ENCODE measurements around the gene RNF151.

The RNF151 gene

GRCh38 chr16:2004795-2005517 lies 38.3 kb downstream of the RNF151 start:
- no peak for DNase-seq (ENCODE audit: low read depth)
- H3K4me3 ChIP-seq (ENCODE audit: low read depth, low read length): no peak overlapping the region
- no peak for TF ChIP-seq CTCF (IDR thresholded peaks at IDR 0.05; ENCODE audit: control insufficient read depth, extremely low read depth, insufficient read depth)

DNA sequence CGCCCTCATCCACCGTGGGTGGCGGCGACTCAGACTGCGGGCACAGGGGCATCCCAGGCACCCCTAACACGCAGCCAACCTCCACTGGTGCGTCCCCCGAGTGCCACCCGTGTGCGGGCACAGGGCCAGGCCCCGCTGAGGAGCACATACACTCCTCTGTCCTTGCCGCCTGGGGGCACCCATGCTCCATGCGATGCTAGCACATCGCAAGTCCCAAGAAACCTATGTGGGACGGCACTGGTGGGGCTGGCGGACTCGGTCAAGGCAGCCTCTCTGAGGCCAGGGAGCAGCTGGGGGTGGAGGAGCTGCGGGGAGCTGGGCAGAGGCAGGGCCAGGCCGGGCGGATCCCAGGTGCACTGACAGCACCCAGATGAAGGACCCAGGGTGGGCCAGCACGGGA lies 39.0 kb downstream of the RNF151 start:
- DNase-seq (ENCODE audit: low read depth): no peak
- H3K4me3 ChIP-seq (ENCODE audit: low read depth, low read length): no peak overlapping the region

GRCh38 chr16:2006317-2006716 lies 39.7 kb downstream of the RNF151 start:
- no peak for DNase-seq (ENCODE audit: low read depth)
- no peak for TF ChIP-seq CTCF (IDR thresholded peaks at IDR 0.05; ENCODE audit: control insufficient read depth, extremely low read depth, insufficient read depth)
- no peak overlapping the region for H3K4me3 ChIP-seq (ENCODE audit: low read depth, low read length)

More for the DNA sequence above, 39.0 kb downstream of the RNF151 start:
- peak; percentile 37 for TF ChIP-seq CTCF (IDR thresholded peaks at IDR 0.05; ENCODE audit: control insufficient read depth, extremely low read depth, insufficient read depth)

DNA sequence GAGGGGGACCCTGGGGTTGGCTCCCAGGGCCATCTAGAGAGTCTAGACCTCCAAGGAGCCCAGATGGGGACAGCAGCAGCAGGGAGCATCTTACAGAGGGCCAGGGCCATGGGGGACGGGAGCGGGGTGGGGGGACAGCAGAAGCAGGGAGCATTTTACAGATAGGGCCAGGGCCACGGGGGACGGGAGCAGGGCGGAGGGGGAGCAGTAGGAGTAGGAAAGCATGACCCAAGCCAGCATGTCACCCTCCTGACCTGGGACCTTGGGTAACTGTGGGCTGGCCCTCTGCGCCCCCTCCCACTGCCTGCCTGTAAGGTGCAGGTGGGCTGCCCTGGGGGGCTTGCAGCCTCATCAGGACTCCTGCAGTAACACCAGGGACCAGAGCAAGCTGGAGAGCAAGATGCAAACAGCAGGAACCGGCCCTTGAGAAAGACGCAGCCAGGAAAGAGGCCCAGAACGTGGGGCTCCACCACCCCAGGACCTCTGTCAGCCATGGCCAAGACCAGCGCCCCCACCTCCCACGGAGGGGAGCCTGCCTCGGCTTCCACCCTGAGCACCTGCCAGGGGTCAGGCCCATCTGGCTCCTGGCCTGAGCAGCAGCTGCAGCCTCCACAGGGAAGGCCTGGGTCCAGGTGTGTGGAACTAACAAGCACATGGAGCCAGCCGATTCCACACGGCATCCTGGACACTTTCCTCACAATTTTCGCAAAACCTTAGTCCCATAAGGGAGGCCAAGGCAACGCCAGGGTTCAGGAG lies 40.6 kb downstream of the RNF151 start:
- no peak for TF ChIP-seq CTCF (IDR thresholded peaks at IDR 0.05; ENCODE audit: control insufficient read depth, extremely low read depth, insufficient read depth)
- DNase-seq (ENCODE audit: low read depth): no peak
- peak overlapping the region; percentile 80 for H3K4me3 ChIP-seq (ENCODE audit: low read depth, low read length)

- peak overlapping the region; percentile 80 for H3K4me3 ChIP-seq (ENCODE audit: low read depth, low read length)
- no peak for TF ChIP-seq CTCF (IDR thresholded peaks at IDR 0.05; ENCODE audit: control insufficient read depth, extremely low read depth, insufficient read depth)
- peak; percentile 94 for DNase-seq (ENCODE audit: low read depth)
Measured at GRCh38 chr16:2008009-2008526, 41.4 kb downstream of the RNF151 start.

DNA sequence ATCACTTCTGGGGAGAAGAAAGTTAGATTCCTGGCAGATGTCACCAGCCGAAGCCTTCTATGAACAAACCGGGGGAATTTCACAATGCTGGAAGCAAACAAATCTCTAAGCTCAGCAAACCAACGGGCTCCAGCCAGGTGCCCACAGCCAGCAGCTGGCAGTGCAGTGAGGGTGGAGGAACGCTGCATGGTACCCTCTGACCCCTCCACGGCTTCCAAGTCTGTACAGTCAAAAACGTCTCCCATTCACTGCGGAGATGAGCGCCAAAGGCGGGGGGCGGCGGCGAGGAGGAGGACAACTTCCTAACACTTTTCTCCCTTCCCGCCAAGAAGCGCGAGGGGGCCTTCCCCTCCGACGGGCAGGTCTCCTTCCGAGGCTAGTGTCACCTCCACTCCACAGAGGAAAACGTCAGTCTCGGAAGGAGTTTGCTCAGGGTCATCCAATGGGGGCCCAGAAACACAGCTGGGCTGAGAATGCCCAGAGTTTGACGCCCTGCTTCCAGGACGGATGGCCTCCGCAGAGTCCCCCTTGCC lies 42.0 kb downstream of the RNF151 start:
- peak overlapping the region; percentile 80 for H3K4me3 ChIP-seq (ENCODE audit: low read depth, low read length)
- TF ChIP-seq CTCF (IDR thresholded peaks at IDR 0.05; ENCODE audit: control insufficient read depth, extremely low read depth, insufficient read depth): no peak
- DNase-seq (ENCODE audit: low read depth): no peak

Measured in LNCaP clone FGC (cell line).